Stimulated activated naive CD4-positive, alpha-beta T cell treated with Interleukin-2 at 50 U/mL for 16 hours (primary cell): ENCODE data around the gene SPSB2.
A peak's percentile ranks its signal among the peaks of the same experiment; 100 is the strongest.

Experiments
- DNase-seq: peaks from one replicate; lab custom pipeline; 2025; lab: John Stamatoyannopoulos, UW

The SPSB2 gene

GRCh38 chr12:6832125-6832524, 41.0 kb downstream of the SPSB2 start:
- DNase-seq, result no peak

- no peak for DNase-seq
Observed at GRCh38 chr12:6831450-6831995, 41.6 kb downstream of the SPSB2 start.

GRCh38 chr12:6830999-6831398, 42.1 kb downstream of the SPSB2 start:
- no peak for DNase-seq

GRCh38 chr12:6830286-6830890, 42.7 kb downstream of the SPSB2 start:
- no peak for DNase-seq

- DNase-seq, result no peak
Observed at GRCh38 chr12:6829536-6830220, 43.4 kb downstream of the SPSB2 start.

GRCh38 chr12:6828781-6829535, 44.1 kb downstream of the SPSB2 start:
- DNase-seq, result peak; percentile 36

- DNase-seq, result no peak
Observed at GRCh38 chr12:6827982-6828780, 44.9 kb downstream of the SPSB2 start, which contains the start of gene P3H3. TSS of gene P3H3 (plus strand) at chr12:6828407. CDS start at chr12:6828441, 34 bp downstream.

- DNase-seq, result peak; percentile 38
Observed at GRCh38 chr12:6827437-6827911, 45.6 kb downstream of the SPSB2 start.

GRCh38 chr12:6826734-6827436, 46.2 kb downstream of the SPSB2 start:
- DNase-seq, result no peak

- DNase-seq, result no peak
Observed at GRCh38 chr12:6826125-6826733, 46.9 kb downstream of the SPSB2 start.

GRCh38 chr12:6825398-6826124, 47.5 kb downstream of the SPSB2 start:
- peak; percentile 71 for DNase-seq

- DNase-seq, result no peak
Observed at GRCh38 chr12:6824901-6825381, 48.2 kb downstream of the SPSB2 start.

- no peak for DNase-seq
Observed at GRCh38 chr12:6824085-6824775, 48.9 kb downstream of the SPSB2 start.

- DNase-seq, result no peak
Observed at GRCh38 chr12:6823182-6824084, 49.7 kb downstream of the SPSB2 start.

- DNase-seq, result no peak
Observed at GRCh38 chr12:6822426-6823135, 50.5 kb downstream of the SPSB2 start.

- no peak for DNase-seq
Observed at GRCh38 chr12:6821591-6822425, 51.3 kb downstream of the SPSB2 start, which contains the start of gene GPR162. TSS of gene GPR162 (plus strand) at chr12:6821821. CDS start at chr12:6823899, 2,078 bp downstream.
